Mesothelial cell of epicardium (in vitro differentiated cells): ENCODE data around the gene IPCEF1. TPM values are rescaled to one million over a fixed set of nuclear protein-coding genes. Genes with fewer than 3 reads are reported as not detected.

ENCODE experiments used
- DNase-seq, 2 experiments: peaks; one replicate each; pipeline ENCODE4 v3.0.0; 2021; ENCODE audit warnings: low spot score in 2 of 2; ENCODE audit not compliant: unreplicated experiment in 2 of 2
- H3K27ac Mint-ChIP-seq: 2 replicates; pipeline ENCODE4 v1.8.0; 2021; ENCODE audit warnings: mixed read lengths
- H3K27me3 Mint-ChIP-seq: 2 replicates; pipeline ENCODE4 v1.8.0; 2021; ENCODE audit warnings: low read depth, mixed read lengths
- H3K36me3 Mint-ChIP-seq: 2 replicates; pipeline ENCODE4 v1.8.0; 2021; ENCODE audit warnings: mixed read lengths
- H3K4me1 Mint-ChIP-seq: 2 replicates; pipeline ENCODE4 v1.8.0; 2021; ENCODE audit warnings: mixed read lengths
- H3K4me3 Mint-ChIP-seq: 2 replicates; pipeline ENCODE4 v1.8.0; 2021; ENCODE audit warnings: mild to moderate bottlenecking, moderate library complexity, mixed read lengths
- H3K9me3 Mint-ChIP-seq: 2 replicates; pipeline ENCODE4 v1.8.0; 2021; ENCODE audit warnings: mixed read lengths
- total RNA-seq: library from RNA; stranded (reverse); gene quantifications from 3 replicates; pipeline ENCODE4 v1.2.1, GENCODE V29; 2021
- TF ChIP-seq, protein P1 (sequence below): fragments of 200-600 bp; sonication (generic); IDR thresholded peaks from one replicate; pipeline ENCODE4 v1.5.0; 2021; ENCODE audit warnings: antibody characterized with exemption; ENCODE audit not compliant: unreplicated experiment

Gene IPCEF1
- total RNA-seq, 1 donor from 2014 or later, result 0.76 TPM

- TF ChIP-seq, protein P1, sequence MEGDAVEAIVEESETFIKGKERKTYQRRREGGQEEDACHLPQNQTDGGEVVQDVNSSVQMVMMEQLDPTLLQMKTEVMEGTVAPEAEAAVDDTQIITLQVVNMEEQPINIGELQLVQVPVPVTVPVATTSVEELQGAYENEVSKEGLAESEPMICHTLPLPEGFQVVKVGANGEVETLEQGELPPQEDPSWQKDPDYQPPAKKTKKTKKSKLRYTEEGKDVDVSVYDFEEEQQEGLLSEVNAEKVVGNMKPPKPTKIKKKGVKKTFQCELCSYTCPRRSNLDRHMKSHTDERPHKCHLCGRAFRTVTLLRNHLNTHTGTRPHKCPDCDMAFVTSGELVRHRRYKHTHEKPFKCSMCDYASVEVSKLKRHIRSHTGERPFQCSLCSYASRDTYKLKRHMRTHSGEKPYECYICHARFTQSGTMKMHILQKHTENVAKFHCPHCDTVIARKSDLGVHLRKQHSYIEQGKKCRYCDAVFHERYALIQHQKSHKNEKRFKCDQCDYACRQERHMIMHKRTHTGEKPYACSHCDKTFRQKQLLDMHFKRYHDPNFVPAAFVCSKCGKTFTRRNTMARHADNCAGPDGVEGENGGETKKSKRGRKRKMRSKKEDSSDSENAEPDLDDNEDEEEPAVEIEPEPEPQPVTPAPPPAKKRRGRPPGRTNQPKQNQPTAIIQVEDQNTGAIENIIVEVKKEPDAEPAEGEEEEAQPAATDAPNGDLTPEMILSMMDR, result no peak
- H3K27me3 Mint-ChIP-seq, result no peaks in the 10 kb centered on the region
- no peak overlapping the region for H3K4me3 Mint-ChIP-seq
- H3K36me3 Mint-ChIP-seq, result no peaks in the 10 kb centered on the region
- no peaks in the 10 kb centered on the region for H3K9me3 Mint-ChIP-seq
- H3K4me1 Mint-ChIP-seq, result no peaks in the 10 kb centered on the region
- no peak for DNase-seq
- no peak overlapping the region for H3K27ac Mint-ChIP-seq
Observed at GRCh38 chr6:154233383-154233782, 123.2 kb downstream of the IPCEF1 start.

- no peaks in the 10 kb centered on the region for H3K4me1 Mint-ChIP-seq
- no peaks in the 10 kb centered on the region for H3K9me3 Mint-ChIP-seq
- H3K27me3 Mint-ChIP-seq, result no peaks in the 10 kb centered on the region
- no peak overlapping the region for H3K4me3 Mint-ChIP-seq
- TF ChIP-seq, protein P1, result no peak
- no peak overlapping the region for H3K27ac Mint-ChIP-seq
- H3K36me3 Mint-ChIP-seq, result no peaks in the 10 kb centered on the region
- DNase-seq, result no peak
Observed at GRCh38 chr6:154232013-154232910, 124.3 kb downstream of the IPCEF1 start.

GRCh38 chr6:154230910-154231595 lies 125.5 kb downstream of the IPCEF1 start:
- Mint-ChIP-seq H3K27ac (no peak overlapping the region), H3K4me1 (no peaks in the 10 kb centered on the region), H3K4me3 (no peak overlapping the region), H3K9me3 (no peaks in the 10 kb centered on the region), H3K27me3 (no peaks in the 10 kb centered on the region), H3K36me3 (no peaks in the 10 kb centered on the region)
- no peak for DNase-seq
- TF ChIP-seq, protein P1, result no peak

DNA sequence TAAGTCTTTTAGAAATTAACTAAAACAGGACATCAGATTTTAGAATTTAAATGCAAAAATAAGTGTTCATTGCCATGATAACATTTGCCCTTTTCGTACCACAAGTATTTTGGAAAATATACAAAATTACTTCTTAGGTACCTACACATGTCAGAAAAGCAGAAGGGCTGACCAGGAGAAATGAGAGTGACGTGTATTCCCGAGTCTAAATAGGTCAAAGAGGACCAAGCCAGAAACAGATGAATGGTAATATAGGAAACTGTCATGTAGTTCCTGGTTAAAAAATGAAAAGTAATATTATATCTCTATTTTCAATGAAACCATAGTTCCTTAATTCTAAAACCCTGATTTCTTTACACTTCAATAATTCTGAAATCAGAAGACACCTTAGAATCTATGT lies 126.2 kb downstream of the IPCEF1 start:
- TF ChIP-seq, protein P1, result no peak

GRCh38 chr6:154229786-154230185 lies 126.8 kb downstream of the IPCEF1 start:
- TF ChIP-seq, protein P1, result no peak
- Mint-ChIP-seq H3K27me3 (no peaks in the 10 kb centered on the region), H3K9me3 (no peaks in the 10 kb centered on the region), H3K36me3 (no peaks in the 10 kb centered on the region), H3K27ac (no peak overlapping the region), H3K4me3 (no peak overlapping the region), H3K4me1 (no peaks in the 10 kb centered on the region)
- no peak for DNase-seq

More for the DNA sequence above, 126.2 kb downstream of the IPCEF1 start:
- Mint-ChIP-seq H3K27ac (no peak overlapping the region), H3K4me3 (no peak overlapping the region), H3K36me3 (no peaks in the 10 kb centered on the region), H3K4me1 (no peaks in the 10 kb centered on the region), H3K27me3 (no peaks in the 10 kb centered on the region), H3K9me3 (no peaks in the 10 kb centered on the region)
- DNase-seq, result no peak
